IMR-90 (cell line): ENCODE results near the gene ANKRD44.

Experiments
- CEBPB ChIP-seq: IDR thresholded peaks from 2 replicates; pipeline ENCODE4 v1.6.1; 2012; ENCODE audit warnings: low read depth, low read length, improper control_type of control experiment
- CHD1 ChIP-seq: IDR thresholded peaks from 2 replicates; pipeline ENCODE4 v1.6.1; 2012; ENCODE audit warnings: low read depth, low read length, improper control_type of control experiment
- CTCF ChIP-seq: conservative IDR thresholded peaks from 2 replicates; pipeline ENCODE4 v1.5.1; 2012; ENCODE audit warnings: mild to moderate bottlenecking, low read depth, low read length, improper control_type of control experiment
- ELK1 ChIP-seq: fragments of 150-350 bp; IDR thresholded peaks from 2 replicates; pipeline ENCODE4 v1.6.1; 2016; ENCODE audit warnings: low read depth, mild to moderate bottlenecking, low read length, moderate library complexity, borderline replicate concordance
- FOS ChIP-seq: fragments of 150-350 bp; IDR thresholded peaks from 2 replicates; pipeline ENCODE4 v1.6.1; 2016; ENCODE audit warnings: low read depth, low read length
- MAFK ChIP-seq: IDR thresholded peaks from 2 replicates; pipeline ENCODE4 v1.6.1; 2012; ENCODE audit warnings: low read depth, low read length, improper control_type of control experiment
- POLR2A ChIP-seq: IDR thresholded peaks from 2 replicates; pipeline ENCODE4 v1.6.1; 2012; ENCODE audit warnings: mild to moderate bottlenecking, low read depth, low read length
- RAD21 ChIP-seq: IDR thresholded peaks from 2 replicates; pipeline ENCODE4 v1.6.1; 2012; ENCODE audit warnings: low read length, improper control_type of control experiment
- RCOR1 ChIP-seq: IDR thresholded peaks from 2 replicates; pipeline ENCODE4 v1.6.1; 2012; ENCODE audit warnings: mild to moderate bottlenecking, low read length, improper control_type of control experiment; ENCODE audit not compliant: insufficient replicate concordance
- RFX5 ChIP-seq: IDR thresholded peaks from 2 replicates; pipeline ENCODE4 v1.8.0; 2012; ENCODE audit warnings: low read depth, mild to moderate bottlenecking, low read length, moderate library complexity
- SMC3 ChIP-seq: fragments of 150-350 bp; IDR thresholded peaks from 2 replicates; pipeline ENCODE4 v1.6.1; 2016; ENCODE audit warnings: low read depth, mild to moderate bottlenecking, antibody characterized with exemption, low read length, moderate library complexity
- USF2 ChIP-seq: fragments of 150-350 bp; IDR thresholded peaks from 2 replicates; pipeline ENCODE4 v1.6.1; 2017; ENCODE audit warnings: mild to moderate bottlenecking, antibody characterized with exemption, low read length, low read depth

- TF ChIP-seq CTCF (no peak), SMC3 (no peak), POLR2A (no peak), ELK1 (no peak), RAD21 (no peak), CEBPB (no peak), USF2 (peak; percentile 38; the same call in 1 of the 2 replicates), RCOR1 (no peak), CHD1 (no peak), RFX5 (no peak), MAFK (no peak), FOS (no peak)
Observed at GRCh38 chr2:197212344-197213262, 98.0 kb downstream of the ANKRD44 start.
